ENCODE results near the gene QRICH1. TPM values are rescaled to one million over a fixed set of nuclear protein-coding genes. Genes with fewer than 3 reads are reported as not detected.

QRICH1 gene
- total RNA-seq, 2 experiments from 2014 or later = 111 to 132 TPM

DNA sequence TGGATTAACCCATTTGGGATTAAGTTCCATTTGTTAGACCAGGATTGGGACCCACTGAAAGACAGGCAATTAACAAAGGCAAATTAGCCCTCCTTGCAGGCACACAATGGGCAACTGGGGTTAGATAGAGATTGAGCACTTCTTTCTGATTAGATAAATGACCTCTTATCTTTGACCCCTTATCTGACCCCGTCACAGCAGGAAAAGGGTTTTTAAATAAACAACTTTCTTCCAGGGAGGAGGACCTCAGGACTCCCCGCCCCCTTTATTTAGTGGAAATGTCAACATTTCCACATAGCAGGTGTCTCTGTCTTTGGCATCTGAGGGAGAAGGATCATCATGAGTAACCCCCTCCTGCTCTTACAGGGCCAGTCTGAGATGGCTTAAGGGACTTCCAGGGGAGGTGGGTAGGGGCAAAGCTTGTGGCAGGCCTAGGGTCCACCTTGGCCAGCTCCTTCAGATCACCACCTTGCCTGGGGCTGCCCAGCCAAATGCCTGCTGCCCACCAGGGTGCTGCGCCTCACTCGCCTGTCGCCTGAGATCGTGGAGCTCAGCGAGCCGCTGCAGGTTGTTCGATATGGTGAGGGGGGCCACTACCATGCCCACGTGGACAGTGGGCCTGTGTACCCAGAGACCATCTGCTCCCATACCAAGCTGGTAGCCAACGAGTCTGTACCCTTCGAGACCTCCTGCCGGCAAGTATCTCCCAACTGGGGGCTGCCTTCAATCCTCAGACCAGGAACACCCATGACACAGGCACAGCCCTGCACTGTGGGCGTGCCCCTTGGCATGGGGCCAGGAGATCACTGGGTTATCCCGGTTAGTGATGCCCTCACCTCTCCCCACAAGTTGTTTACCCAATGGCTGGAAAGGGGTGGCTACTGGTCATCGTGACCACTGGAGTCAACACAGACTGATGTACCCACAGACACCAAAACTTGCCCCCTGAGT lies 89.2 kb downstream of the QRICH1 start:
- H3K79me2 ChIP-seq (ENCODE audit: insufficient read depth, low read depth, low read length) = peaks cover 18% of the 10 kb centered on the region; the same call in 1 of the 2 replicates
- H2AFZ ChIP-seq (ENCODE audit: low read length) = no peak overlapping the region
- H3K4me1 ChIP-seq (ENCODE audit: insufficient read depth, low read length, poor library complexity, severe bottlenecking) = peaks cover 18% of the 10 kb centered on the region
- TF ChIP-seq, protein P1, sequence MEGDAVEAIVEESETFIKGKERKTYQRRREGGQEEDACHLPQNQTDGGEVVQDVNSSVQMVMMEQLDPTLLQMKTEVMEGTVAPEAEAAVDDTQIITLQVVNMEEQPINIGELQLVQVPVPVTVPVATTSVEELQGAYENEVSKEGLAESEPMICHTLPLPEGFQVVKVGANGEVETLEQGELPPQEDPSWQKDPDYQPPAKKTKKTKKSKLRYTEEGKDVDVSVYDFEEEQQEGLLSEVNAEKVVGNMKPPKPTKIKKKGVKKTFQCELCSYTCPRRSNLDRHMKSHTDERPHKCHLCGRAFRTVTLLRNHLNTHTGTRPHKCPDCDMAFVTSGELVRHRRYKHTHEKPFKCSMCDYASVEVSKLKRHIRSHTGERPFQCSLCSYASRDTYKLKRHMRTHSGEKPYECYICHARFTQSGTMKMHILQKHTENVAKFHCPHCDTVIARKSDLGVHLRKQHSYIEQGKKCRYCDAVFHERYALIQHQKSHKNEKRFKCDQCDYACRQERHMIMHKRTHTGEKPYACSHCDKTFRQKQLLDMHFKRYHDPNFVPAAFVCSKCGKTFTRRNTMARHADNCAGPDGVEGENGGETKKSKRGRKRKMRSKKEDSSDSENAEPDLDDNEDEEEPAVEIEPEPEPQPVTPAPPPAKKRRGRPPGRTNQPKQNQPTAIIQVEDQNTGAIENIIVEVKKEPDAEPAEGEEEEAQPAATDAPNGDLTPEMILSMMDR (conservative IDR thresholded peaks at IDR 0.05; ENCODE audit: low read length) = no peak
- TF ChIP-seq EZH2phosphoT487 (IDR thresholded peaks at IDR 0.05; ENCODE audit: borderline replicate concordance, low read depth, low read length) = no peak
- DNase-seq (ENCODE audit: low spot score) = no peak
- no TSS peak for BruUV-seq (replicated peaks)
- intact Hi-C loops (cut with micrococcal nuclease; ENCODE audit: unreplicated experiment) = loop anchor here (5.0 kb wide), 1 partner anchor 88 kb away; the partner anchor contains the start of gene QRICH1
- CTCF ChIA-PET (ENCODE audit: unreplicated experiment) = no interaction called here
- H3K4me2 ChIP-seq (ENCODE audit: low read length) = no peak overlapping the region
- POLR2A ChIA-PET = no interaction called here
- peaks cover 9% of the 10 kb centered on the region; the same call in 1 of the 2 replicates for H4K20me1 ChIP-seq (ENCODE audit: insufficient read depth, low read length)
- no peak overlapping the region for H3K27ac ChIP-seq (ENCODE audit: low read depth, low read length, poor library complexity, severe bottlenecking)
- no peaks in the 10 kb centered on the region for H3K9me3 ChIP-seq (ENCODE audit: low read length)
- no peaks in the 10 kb centered on the region for H3K9me2 ChIP-seq (ENCODE audit: insufficient read depth, low read length)
- H3K4me3 ChIP-seq (ENCODE audit: low read depth, low read length, poor library complexity, severe bottlenecking) = no peak overlapping the region
- peaks cover 5% of the 10 kb centered on the region; the same call in 1 of the 2 replicates for H3K36me3 ChIP-seq (ENCODE audit: insufficient read depth, low read length)

DNA sequence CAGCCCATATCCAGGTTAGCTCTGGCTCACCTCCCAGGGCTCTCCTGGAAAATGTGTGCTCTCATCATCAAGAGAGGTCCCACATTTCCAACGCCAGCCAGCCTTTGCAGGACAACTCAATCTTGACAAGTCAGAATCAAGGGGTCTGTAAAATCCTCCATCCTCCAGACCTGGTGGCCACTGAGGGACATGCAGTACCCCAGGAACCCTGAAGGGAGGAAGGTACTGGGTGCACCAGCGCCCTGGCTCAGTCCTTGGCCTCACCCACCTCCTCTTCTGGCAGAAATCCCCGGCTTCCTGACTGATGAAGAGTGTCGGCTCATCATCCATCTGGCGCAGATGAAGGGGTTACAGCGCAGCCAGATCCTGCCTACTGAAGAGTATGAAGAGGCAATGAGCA lies 92.7 kb downstream of the QRICH1 start:
- Histone ChIP-seq H3K4me1 (ENCODE audit: insufficient read depth, low read length, poor library complexity, severe bottlenecking) (peaks cover 2% of the 10 kb centered on the region), H2AFZ (ENCODE audit: low read length) (no peak overlapping the region), H3K4me2 (ENCODE audit: low read length) (no peak overlapping the region), H3K79me2 (ENCODE audit: insufficient read depth, low read depth, low read length) (no peaks in the 10 kb centered on the region), H3K9me2 (ENCODE audit: insufficient read depth, low read length) (no peaks in the 10 kb centered on the region), H3K36me3 (ENCODE audit: insufficient read depth, low read length) (no peaks in the 10 kb centered on the region), H3K9me3 (ENCODE audit: low read length) (no peaks in the 10 kb centered on the region), H3K4me3 (ENCODE audit: low read depth, low read length, poor library complexity, severe bottlenecking) (no peak overlapping the region), H4K20me1 (ENCODE audit: insufficient read depth, low read length) (no peaks in the 10 kb centered on the region), H3K27ac (ENCODE audit: low read depth, low read length, poor library complexity, severe bottlenecking) (no peak overlapping the region)
- BruUV-seq (replicated peaks) = no TSS peak
- CTCF ChIA-PET (ENCODE audit: unreplicated experiment) = interaction anchor here (0.6 kb wide), 1 partner anchor 108 kb away, joined by 3 read pairs; no protein-coding TSS in a partner anchor
- POLR2A ChIA-PET = no interaction called here
- TF ChIP-seq, protein P1 (conservative IDR thresholded peaks at IDR 0.05; ENCODE audit: low read length) = no peak
- TF ChIP-seq EZH2phosphoT487 (IDR thresholded peaks at IDR 0.05; ENCODE audit: borderline replicate concordance, low read depth, low read length) = no peak
- intact Hi-C loops (cut with micrococcal nuclease; ENCODE audit: unreplicated experiment) = no loop called here
- no peak for DNase-seq (ENCODE audit: low spot score)
